ENCODE data around the gene NTS.

Gene NTS

DNA sequence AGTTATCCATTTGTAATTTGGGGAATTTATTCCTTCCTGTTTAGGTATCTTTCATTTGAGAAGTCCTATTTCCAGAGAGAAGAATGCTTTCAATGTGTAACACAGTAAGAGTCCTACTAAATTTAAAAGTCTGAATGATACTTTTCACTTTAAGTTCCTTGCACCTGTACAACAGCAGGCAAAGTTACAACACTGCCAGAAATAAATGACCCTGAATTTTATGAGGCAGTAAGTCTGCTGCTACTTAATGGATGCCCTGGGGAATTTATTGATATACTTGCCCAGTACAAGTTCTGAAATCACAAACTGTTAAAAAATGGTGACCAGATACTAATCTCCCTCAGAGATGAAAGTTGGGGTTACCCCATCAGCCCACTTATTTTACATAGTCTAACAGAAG is 53.1 kb downstream of the NTS start:
- no peak for DNase-seq
